ENCODE results near the gene PXMP4.

PXMP4 gene

GRCh38 chr20:33666293-33667244 lies 53.5 kb downstream of the PXMP4 start, which contains the start of gene ACTL10:
TSS of gene ACTL10 (plus strand) at chr20:33666943. CDS start at chr20:33667498, 555 bp downstream.
- DNase-seq (ENCODE audit: low spot score) = peak; percentile 97
- TF ChIP-seq CTCF (IDR thresholded peaks at IDR 0.05; ENCODE audit: extremely low read depth, insufficient read depth, missing control alignments) = peak; percentile 10
- in situ Hi-C loops (cut with MboI; ENCODE audit: low pct_unique_long_range_greater_than_20kb, low sequenced_read_pairs, unreplicated experiment) = no loop called here

- in situ Hi-C loops (cut with MboI; ENCODE audit: low pct_unique_long_range_greater_than_20kb, low sequenced_read_pairs, unreplicated experiment) = no loop called here
- DNase-seq (ENCODE audit: low spot score) = no peak
- TF ChIP-seq CTCF (IDR thresholded peaks at IDR 0.05; ENCODE audit: extremely low read depth, insufficient read depth, missing control alignments) = no peak
These were observed 55.4 kb downstream of the PXMP4 start for GRCh38 chr20:33664762-33665144.

GRCh38 chr20:33664085-33664761 lies 55.9 kb downstream of the PXMP4 start:
- in situ Hi-C loops (cut with MboI; ENCODE audit: low pct_unique_long_range_greater_than_20kb, low sequenced_read_pairs, unreplicated experiment) = no loop called here
- TF ChIP-seq CTCF (IDR thresholded peaks at IDR 0.05; ENCODE audit: extremely low read depth, insufficient read depth, missing control alignments) = no peak
- DNase-seq (ENCODE audit: low spot score) = no peak

GRCh38 chr20:33663161-33664084 lies 56.7 kb downstream of the PXMP4 start:
- TF ChIP-seq CTCF (IDR thresholded peaks at IDR 0.05; ENCODE audit: extremely low read depth, insufficient read depth, missing control alignments) = no peak
- in situ Hi-C loops (cut with MboI; ENCODE audit: low pct_unique_long_range_greater_than_20kb, low sequenced_read_pairs, unreplicated experiment) = no loop called here
- peak; percentile 93 for DNase-seq (ENCODE audit: low spot score)

DNA sequence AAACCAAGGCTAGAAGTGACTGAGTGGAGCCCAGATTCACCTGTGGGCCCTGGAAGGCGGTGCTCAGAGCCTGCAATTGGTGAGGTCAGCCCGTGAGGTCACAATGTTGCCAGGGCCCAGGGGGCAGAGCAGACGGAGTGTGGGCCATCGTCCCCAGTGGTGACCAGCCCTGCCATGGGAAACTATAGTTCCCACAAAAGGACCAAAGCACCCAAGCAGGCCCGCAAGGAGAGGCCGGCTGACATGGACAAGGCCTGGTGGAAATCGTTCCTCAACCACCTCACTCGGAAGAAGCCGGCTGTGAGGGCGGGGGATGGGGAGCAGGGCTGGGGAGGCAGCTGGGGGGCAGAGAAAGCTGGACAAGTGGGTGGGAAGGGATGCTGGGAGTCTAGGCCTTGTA lies 57.9 kb downstream of the PXMP4 start, which contains the start of gene C20orf144:
TSS of gene C20orf144 (plus strand) at position 156 of the 400 bp plus-strand sequence. CDS start at position 175, 19 bp downstream.
- no peak for DNase-seq (ENCODE audit: low spot score)
- no peak for TF ChIP-seq CTCF (IDR thresholded peaks at IDR 0.05; ENCODE audit: extremely low read depth, insufficient read depth, missing control alignments)
- in situ Hi-C loops (cut with MboI; ENCODE audit: low pct_unique_long_range_greater_than_20kb, low sequenced_read_pairs, unreplicated experiment) = no loop called here

DNA sequence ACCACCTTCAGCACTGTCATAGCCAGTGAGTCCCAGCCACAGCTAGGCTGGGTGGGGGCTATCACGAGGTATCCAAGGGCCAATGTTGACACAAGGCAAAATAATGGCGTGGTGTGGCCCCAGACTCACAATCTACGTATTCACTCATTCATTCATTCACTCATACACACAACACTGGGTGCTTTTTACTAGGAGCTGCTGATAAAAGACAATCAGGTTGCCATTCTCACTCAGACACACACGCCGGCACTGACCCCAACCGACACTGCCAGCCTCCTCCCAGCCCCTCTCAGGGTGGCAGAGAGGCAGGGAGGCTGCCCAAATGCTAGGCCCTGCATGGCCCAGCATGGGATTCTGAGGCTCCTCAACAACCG lies 59.4 kb downstream of the PXMP4 start:
- no peak for DNase-seq (ENCODE audit: low spot score)
- no peak for TF ChIP-seq CTCF (IDR thresholded peaks at IDR 0.05; ENCODE audit: extremely low read depth, insufficient read depth, missing control alignments)
- in situ Hi-C loops (cut with MboI; ENCODE audit: low pct_unique_long_range_greater_than_20kb, low sequenced_read_pairs, unreplicated experiment) = no loop called here

Measured in GM13977 (cell line).